DLD1 (cell line): Measurements from ENCODE around the gene NALCN.

ENCODE experiments used
- in situ Hi-C: cut with HindIII; loops from 2 replicates; pipeline ENCODE4 v1.10.0; 2017; ENCODE audit warnings: low sequenced_read_pairs

NALCN gene

DNA sequence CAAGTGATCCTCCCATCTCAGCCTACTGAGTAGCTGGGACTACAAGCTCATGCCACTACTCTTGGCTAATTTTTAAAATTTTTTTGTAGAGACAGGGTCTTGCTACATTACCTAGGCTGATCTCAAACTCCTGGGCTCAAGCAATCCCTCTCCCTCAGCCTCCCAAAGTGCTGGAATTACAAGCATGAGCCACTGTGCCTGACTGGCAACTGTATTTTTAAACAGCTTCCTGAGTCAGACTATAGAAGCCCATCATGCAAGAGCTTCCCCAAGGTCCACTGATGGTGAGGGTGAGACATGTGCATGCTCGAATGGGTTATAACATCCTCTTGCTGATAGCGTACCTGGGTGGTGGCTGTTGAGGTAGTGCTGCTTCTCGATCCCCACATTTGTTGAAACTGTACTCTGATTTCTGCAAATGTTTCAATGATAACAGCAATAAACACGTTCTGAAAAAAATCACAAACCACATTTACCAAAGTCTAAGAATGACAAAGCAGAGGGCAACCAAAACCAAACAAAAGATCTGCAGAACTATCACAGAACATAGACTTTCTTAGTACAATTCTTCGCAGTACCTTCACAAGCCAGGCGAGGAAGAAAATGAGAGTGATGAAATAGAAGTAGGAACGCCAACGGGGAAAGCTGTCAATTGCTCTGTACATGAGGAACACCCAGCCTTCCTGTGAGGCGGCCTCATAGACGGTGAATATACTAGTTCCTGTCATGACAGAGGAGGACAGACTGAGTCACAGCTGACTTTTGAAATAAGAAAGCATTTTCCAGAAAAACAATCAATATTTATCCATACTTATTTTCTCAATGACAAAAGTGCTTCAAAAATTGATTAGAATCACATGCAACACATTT is 124.4 kb downstream of the NALCN start:
- in situ Hi-C loops: no loop called here

DNA sequence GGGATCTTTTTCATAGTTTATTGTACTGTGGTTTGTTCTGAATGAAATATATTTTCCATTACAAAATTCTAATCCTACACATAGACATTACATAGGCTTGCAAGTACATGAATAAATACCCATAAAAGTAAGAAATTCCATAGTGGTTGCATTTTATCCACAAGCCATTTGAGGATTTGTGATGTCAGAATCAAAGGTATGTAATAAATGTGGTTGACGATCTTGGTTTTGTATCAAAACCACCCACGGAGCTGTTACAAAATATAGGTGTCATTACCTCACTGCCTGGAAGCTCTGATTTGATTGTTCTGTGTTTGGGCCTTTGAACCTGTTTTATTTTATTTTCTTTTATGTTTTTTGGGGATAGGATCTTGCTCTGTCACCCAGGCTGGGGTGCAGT is 125.1 kb downstream of the NALCN start:
- in situ Hi-C loops: no loop called here

DNA sequence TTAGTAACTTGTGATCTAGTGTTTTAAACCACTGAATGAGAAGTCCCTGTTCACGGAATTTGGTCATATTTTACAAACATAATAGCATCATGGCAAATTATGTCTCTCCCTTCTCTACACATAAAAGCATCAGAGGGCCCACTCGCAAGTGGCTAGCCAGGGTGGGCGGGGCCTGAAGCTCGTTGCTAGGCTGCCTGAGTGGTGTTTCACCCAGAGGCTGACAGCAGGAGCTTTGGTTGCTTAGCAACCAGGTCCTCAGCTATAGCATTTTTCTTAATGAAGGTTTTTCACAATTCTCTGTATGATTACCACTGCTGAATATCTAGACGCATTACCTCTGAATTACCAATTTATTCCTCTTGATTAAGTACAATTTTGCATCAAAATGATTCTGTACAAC is 126.5 kb downstream of the NALCN start:
- in situ Hi-C loops: no loop called here

DNA sequence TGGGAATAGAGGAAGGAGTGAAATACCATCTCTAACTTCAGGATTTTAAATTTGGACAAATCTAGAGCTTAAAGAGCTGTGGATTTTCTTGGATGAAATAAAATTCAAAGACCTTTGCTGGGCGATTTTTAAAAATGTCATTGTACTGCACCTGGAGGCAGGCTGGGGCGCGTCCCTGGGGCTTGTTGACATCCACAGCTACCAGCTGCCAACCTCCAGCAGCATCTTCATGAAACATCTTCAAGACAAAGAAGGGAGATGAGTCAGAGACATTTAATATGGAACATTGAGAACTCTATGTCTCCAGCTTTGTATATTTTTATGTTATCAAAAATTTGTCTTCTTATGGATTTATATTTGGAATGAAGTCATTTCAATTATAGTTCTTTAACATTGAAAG is 132.5 kb downstream of the NALCN start:
- in situ Hi-C loops: no loop called here

DNA sequence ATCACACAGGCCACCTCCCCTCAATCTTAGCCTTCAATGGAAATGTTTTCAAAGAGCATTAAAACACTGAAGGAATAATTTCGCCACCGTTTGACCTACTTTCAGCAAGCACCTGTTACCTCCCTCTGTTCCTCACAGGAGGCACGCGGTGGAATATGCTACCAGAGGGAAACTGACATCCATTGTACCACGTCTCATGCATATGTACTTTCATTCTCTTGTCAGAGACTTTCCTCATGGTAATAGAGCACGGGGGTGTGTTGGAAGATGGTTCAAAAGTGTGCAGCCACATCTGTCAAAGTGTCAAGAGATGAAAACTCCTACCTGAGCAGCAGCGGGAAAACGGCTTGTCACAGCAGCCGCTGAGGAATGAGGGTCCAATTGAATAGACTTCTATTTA is 143.4 kb downstream of the NALCN start:
- in situ Hi-C loops: no loop called here

DNA sequence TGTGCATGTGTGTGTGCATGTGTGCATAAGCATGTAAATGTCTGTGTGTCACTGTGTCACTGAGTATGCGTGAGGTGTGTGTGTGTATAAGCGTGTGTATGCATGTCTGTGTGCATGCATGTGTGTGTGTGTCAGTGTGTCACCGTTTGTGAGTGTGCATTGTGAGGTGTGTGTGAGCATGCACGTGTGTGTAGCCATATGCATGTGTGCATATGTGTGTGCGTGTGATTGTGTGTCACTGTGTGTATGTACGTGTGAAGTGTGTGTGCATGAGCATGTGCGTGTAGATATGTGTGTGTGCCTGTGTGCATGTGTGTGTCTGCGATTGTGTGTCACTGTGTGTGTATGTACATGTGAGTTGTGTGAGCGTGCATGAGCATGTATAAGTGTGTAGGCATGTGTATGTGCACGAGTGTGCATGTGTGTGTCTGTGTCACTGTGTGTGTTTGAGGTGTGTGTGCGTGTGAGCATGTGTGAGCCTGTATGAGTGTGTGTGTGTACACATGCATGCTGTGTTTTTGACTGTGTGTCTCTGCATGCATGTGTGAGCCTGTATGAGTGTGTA is 144.5 kb downstream of the NALCN start:
- in situ Hi-C loops: no loop called here

DNA sequence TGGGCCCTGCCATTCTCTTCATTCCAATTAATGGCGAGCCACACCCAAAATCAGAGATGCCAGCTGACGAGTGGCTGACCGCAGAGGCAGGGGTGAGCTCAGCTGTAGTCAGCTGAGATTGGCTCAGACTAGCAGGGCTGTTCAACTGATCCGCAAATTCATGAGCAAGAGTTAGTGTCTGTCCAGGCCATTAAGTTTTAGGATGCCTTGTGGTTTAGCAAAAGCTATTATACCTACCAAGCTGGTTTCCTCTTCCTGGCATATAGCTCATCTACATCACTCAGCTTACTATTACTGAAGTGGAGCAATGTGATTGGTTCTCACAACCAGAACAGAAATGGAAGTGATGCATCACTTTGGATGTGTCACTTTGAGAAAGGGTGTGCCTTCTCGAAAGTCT is 148.7 kb downstream of the NALCN start:
- in situ Hi-C loops: no loop called here

DNA sequence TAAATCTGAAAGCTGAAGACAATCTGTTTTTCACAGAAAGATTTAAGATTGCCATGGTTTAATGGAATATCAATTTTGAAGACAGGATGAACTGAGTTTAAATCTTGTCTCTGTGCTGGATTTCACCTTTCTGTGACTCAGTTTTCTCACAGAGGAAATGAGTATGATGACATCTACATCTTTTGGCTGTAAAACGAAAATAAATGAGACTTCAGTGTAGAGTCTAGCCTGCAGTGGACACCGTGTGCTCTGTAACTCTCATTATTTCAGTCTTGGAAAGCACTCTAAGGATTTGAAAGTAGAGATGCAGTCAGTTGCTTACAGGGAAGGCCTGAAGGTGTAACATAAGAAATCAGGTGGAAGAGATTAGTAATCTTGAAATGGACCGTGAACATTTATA is 150.4 kb downstream of the NALCN start:
- in situ Hi-C loops: no loop called here

DNA sequence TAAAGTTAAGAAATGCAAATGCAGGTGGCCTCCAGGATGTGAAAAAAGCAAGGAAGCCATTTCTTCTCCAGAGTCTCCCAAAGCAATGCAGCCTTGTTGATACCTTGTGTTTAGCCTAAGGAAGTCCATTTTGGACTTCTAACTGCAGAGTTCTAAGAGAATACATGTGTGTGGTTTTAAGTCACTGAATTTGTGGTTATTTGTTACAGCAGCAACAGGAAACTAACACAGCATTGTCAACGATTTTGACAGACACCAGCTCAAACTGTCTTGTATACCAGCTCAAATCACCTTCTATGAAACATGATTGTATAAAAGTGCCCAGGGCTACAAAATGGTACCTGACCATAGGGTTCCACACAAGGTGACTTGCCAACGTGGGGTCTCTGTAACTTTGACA is 151.4 kb downstream of the NALCN start:
- in situ Hi-C loops: no loop called here

DNA sequence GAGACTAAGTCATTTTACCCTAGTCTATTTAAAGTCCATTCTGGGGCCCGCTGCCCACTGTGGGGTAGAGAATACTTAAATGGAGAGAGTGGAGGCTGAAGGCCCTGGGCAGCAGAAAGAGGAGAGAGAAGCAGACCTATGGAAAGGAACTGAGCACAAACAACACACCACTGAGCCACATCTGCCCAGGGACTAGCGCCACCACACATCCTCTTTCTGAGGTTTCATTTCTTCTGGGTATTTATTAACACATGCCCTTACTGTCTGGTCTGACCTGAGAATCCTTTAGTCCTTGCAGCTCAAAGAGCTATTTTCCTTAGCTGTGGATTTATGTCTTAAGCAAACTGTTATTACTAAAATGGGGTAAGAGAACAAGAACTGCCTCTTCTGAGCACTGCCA is 154.0 kb downstream of the NALCN start:
- in situ Hi-C loops: no loop called here

DNA sequence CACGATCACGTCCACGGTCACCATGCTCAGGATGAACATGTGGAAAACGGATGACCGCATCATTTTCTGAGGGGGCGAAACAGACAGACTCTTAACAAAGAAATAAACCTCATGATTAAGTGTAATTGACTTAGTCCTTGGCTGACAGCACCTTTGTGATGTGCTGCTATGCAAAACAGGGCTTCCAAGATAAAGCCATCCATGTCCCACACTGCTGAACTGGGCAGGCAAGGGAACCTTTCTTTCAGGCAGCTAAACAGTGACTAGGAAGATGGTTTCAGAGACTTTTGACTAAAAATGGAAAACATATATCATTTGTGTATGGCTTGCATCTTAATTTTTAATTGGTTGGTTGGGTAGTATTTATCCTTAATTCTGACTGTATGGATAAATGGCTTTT is 157.8 kb downstream of the NALCN start:
- in situ Hi-C loops: no loop called here

DNA sequence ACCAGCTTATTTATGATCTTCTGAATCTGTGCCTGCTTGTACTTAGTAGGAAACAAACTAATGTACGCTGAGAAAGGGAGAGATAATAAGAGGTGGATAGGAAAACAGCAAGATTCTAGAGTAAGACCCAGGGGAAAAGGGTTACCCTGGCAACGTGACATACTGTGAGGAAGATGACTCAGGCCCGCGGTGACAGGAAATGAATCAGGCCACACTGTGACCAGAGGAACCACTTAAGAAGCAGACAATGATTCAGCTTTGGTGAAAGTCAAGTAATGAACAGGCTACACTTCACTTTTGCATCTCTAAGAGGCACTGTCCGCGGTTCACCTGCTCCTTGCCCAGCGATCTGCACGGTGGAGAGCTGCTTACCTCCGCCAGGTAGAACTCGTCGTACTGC is 158.2 kb downstream of the NALCN start:
- in situ Hi-C loops: no loop called here

DNA sequence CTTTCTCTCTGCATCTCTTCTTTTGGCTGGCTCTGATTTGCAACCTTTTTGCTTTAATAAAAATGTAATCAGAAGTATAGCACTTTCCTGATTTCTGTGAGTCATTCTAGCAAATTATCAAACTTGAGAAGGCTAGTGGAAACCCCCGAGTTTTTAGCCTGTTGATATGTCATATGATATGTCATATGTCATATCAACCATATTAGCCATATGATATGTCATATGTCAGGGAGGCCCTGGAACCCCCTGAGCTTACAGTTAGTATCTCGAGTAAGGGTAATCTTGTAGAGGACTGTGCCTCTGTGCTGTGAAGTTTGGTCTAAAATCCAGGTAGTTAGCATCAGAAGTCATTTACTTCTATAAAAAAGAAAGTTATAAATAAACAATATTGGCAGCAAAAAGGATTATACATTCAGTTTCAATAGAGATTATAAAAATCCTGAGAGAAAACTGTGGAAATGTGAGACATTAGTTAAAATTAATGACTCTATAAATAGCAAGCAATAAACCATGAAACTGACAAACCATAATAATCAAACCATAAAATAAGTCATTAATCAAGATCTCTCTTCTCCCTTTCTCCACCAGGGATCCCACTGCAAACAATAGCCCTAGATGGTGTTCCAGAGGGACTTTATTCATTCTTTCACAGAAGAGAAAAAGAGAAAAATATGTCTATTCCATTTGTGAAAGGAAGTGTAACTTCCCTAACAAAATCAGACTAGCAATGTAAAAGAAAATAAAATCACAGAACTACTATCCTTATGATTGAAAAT is 167.4 kb downstream of the NALCN start:
- in situ Hi-C loops: no loop called here

DNA sequence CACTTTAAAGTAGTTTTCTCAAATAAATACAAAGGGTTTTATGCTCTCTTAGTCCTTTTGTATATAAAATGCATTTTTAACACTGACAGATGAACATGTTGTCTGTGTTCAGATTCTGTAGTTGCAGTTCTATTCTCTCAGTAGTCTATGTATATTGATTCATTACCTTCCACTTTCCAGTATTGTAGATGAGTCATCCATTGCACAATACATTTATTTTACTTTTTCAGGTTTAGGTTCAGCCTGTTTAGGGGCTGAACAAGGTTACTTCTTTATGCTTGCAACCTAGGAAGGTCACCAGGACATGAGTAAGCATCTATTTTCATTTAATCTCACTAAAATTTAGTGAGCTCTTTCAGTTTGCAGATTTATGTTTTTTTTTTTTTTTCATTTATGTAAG is 173.6 kb downstream of the NALCN start:
- in situ Hi-C loops: no loop called here

DNA sequence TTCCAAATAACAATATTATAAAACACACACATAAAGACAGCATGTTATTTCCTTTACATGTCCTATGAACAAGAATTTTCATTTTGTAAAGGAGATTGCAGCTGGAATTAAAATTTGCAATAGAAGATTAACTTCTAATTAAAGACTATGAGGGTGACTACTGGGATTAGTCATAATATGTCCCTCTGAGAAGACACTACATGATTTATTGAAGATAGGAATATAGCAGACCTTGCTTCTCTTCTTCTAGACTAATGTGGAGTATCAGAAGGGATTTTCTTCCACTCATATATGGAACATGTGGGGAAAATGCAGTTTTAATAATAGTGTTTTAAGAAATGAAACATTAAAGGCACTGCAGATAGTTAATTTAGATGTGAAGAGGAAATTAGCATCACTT is 177.8 kb downstream of the NALCN start:
- in situ Hi-C loops: no loop called here

DNA sequence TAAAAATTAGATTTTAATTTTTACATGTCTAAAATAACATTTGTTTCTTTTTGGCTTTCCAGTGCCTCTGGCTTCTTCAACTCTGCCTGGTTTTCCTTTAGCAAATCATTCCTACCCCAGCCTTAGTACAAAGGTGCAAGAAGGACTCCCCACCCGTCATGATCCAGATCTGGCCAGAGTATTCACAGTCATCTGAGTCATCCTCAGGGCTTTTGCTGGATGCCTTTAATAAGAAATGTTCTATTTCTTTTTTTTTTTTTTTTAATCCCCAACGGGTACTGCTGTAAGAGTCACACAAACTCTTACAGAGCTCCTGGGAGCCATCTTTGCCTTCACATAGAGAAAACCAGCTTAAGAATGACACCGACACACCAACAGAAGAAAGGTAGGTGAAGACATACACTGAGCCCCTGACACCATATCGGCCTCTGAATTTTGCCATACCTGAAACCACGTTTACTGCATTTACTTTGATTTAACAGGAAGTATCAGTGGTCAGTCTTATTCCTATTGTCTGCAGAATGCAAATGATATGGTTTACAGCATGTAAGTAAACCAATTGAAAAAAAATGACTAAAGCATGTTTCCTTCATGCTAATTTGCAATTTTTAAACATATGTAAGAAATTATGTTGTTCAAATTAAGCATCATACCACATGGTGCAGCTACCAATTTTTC is 184.4 kb downstream of the NALCN start:
- in situ Hi-C loops: no loop called here

DNA sequence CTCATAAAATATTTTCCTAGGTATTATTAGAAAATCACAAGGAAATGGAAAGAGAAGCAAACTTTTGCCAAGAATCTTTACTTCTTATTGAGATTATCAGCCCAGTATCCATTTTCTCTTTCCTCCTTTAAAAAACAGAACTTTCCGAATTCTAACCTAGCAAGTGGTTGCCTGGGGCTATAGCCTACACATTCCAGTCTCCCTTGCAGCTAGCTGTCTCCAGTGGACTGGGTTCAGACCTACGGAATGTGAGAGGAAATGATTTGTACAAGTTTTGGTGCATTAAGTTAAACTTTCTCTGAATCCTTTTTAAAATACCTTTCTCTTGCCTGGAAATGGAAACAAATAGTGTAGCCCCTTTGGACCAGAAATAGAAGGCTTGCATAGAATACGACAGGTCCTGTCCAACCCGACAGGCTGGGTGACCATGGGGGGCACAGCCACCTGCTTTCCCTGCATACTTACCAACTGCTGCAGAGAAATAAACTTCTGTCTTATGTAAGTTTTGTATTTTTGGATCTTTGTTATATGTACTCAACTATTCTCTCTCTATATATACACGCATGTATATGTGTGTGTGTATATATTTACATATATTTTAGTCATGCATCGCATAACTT is 185.9 kb downstream of the NALCN start:
- in situ Hi-C loops: no loop called here

DNA sequence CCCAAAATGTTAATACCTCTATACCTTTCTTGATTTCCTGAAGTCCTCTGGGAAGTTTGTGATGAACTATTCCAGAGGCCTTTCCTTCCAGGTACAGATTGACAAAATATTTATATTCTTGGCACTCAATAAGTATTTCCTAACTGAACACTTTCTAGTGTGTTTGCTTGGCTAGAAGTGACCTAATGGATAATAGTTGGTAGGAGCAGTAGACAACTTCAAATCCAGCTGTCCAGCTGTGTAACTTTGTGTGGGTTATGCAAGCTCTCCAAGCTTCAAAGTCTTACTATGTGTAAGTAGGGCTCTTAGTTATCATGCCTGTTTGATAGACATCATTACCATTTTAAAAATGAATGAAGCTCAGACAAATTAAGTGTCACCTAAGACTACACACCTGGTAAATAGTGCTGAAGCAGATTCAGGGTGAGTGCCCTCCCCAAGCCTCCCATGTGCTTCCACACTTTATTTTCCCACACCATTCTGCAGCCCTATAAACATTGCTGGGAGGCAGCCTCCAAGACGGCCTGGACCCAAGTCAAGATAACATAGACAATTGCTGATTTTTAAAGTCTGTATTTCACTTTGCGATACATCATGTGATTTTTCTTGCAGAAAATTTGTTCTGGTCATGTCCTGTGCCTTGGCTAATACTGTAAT is 196.6 kb downstream of the NALCN start:
- in situ Hi-C loops: no loop called here

DNA sequence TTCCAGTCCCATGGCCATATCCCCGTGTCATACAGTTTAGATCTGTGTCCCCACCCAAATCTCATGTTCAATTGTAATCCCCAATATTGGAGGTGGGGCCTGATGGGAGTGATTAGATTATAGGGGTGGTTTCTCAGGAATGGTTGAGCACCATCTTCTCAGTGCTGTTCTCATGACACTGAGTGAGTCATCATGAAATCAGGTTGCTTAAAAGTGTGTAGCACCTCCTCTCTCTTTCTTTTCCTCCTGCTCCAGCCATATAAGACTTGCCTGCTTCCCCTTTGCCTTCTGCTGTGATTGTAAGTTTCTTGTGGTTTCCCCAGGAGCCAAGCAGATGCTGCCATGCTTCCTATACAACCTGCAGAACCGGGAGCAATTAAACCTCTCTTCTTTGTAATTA is 197.8 kb downstream of the NALCN start:
- in situ Hi-C loops: no loop called here

DNA sequence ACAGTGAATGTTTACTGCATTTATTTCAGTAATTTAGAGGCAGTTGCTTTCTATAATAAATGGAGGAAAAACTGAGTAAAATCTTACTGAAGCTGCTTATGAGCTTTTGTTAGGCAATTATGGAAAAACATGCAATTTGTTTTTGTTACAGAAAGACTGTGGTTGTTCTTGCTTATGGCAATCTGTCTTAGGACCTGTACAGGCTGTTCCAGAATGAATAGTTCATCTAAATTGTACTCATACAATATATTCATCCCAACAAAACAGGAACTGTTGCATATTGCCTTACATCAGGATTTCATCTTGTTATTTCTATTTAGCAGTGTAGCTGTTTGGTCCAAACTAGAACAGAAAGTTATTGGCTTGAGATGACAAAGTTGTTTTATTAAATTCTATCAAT is 199.2 kb downstream of the NALCN start:
- in situ Hi-C loops: no loop called here

DNA sequence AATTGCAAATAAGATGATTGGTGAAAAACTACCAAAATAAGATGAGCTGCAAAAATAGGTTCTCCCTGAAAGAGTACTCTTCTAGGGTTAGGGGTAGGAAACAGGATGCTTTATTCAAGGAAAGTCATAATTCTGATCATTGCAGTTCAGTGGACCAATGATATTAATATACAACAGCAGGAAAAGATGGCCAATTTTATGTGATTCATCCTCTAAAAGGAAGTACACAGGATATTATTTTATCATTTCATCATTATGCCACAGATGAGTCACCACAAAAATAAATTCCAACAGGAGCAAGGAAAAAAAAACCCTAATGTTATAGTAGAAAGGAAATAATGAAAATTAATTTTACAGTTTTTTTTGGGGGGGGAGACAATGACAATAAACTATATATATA is 205.0 kb downstream of the NALCN start:
- in situ Hi-C loops: no loop called here
